Stimulated activated CD4-positive, alpha-beta T cell treated with anti-CD3 and anti-CD28 coated beads, Interleukin-2, amount 100 ng/mL, for 4 hours (primary cell): ENCODE measurements around the gene LRRC37B.
"Not testable (repeated sequence)": the region's sequence is repeated elsewhere in the genome, so short reads cannot be mapped to it uniquely, and the experiment has no call there.

Source experiments
- DNase-seq: peaks from one replicate; pipeline ENCODE4 v3.0.0-alpha.2; 2020; ENCODE audit warnings: low read depth

The LRRC37B gene

GRCh38 chr17:32041306-32041875 lies 34.2 kb downstream of the LRRC37B start:
- DNase-seq: not testable (repeated sequence)

DNA sequence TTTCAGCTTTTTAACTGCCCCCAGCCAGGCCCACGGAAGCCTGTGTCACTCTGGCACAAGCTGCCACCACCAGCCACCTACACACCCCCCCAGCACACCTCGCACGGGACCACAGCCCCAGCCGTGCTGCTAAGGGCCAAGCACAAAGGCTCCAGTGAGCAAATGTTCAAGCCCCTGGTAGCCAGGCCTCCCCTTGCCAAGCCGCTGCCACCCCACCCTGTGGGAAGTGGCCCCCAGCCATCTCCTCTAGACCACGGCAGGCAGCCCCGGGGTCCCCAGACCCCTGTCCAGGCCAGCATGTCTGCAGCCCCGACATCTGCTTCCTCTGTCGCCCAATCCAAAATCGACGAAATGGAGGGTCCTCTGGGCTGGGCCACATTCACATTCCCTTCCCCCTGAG lies 35.1 kb downstream of the LRRC37B start:
- DNase-seq: not testable (repeated sequence)

DNA sequence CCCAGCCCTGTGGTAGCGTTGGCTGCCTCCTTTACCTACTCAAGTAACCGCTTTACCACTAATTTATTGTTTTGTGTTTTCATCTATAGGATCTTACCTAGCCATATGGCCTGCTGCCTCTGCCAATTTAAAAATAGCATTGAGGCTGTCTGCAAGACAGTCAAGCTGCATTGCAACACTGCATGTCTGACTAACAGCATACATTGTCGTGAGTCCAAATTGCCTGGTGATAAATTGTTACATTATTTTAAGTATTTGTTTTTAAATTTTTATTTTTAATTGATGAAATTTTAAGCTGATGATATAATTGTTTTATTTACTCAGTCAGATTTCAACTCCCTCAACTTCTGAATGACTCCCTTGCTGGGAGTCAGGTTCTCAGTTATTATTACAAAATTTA lies 38.4 kb downstream of the LRRC37B start:
- DNase-seq: not testable (repeated sequence)

- DNase-seq: not testable (repeated sequence)
These were observed 40.5 kb downstream of the LRRC37B start for GRCh38 chr17:32047663-32048062.

DNA sequence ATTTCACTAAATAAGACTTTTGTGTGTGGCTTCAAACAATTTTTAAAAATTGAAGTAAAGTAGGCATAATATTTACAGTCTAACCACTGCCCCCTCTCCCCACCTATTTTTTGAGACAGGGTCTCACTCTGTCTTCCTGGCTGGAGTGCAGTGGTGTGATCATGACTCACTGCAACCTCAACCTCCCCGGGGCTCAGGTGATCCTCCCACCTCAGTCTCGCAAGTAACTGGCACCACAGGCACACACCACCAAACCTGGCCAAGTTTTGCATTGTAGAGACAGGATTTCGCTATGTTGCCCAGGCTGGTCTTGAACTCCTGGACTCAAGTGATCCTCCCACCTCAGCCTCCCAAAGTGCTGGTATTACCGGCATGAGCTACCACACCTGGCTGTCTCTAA lies 47.8 kb downstream of the LRRC37B start:
- DNase-seq: not testable (repeated sequence)

DNA sequence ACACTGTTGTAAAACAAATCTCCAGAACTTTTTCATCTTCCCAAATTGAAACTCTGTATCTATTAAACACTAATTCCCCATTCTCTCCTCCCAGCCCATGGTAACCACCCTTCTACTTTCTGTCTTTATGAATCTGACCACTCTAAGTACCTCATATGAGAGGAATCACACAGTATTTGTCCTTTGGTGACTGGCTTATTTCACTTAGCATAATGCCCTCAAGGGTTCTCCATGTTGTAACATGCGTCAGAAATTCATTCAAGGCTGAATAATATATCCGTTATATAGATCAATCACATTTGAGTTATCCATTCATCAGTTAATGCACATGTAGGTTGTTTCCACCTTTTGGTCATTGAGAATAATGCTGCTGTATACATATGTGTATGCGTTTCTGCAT lies 48.2 kb downstream of the LRRC37B start:
- not testable (repeated sequence) for DNase-seq

- not testable (repeated sequence) for DNase-seq
These were observed 49.3 kb downstream of the LRRC37B start for GRCh38 chr17:32056500-32056899.

DNA sequence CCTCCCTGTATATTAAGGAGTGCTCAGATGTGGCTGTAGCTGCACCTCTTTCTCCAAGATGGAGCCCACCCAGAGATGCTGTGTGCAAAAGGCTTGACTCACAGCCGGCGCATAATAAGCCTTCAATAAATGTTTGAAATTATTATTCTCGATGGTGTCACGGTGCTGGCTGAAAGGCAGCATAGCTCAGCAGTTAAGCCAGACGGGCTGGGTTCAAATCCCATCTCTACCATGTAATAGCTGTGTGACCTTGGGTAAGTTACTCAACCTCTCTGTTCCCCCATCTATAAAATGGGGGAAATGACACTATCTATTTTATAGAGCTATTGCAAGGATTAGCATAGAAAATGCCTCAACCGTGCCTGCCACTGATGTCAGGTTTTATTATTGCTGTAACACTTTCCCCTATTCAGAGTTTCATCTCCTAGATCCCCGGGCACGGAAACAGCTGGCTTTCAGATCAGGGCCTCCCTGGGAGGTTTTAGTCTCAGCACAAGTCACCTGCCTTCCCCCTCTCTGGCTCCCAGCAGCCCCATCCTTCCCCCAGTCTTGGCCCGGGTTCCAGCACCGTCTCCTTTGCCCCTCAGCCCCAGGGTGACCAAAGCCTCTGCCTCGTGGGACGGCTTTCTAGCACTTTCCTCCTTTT lies 50.4 kb downstream of the LRRC37B start:
- DNase-seq: not testable (repeated sequence)

DNA sequence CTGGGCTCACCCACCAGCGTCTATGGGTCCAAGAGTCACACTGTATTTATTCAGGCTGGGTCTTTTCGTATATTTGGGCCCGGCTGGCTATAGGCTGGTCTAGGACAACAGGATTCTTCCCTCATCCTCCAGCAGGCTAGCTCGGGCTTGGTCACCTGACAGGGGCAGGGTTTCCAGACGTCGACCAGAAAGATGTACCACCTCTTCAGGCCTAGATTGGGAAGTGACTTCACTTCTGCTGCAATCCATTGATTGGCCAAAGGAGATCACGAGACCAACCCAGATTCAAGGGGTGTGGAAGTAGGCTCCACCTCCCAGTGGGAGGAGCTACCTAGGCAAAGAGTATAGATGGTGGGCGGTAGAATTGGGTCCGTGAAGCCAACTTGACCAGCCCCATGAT lies 53.5 kb downstream of the LRRC37B start:
- not testable (repeated sequence) for DNase-seq

GRCh38 chr17:32061840-32062239 lies 54.7 kb downstream of the LRRC37B start:
- DNase-seq: not testable (repeated sequence)

DNA sequence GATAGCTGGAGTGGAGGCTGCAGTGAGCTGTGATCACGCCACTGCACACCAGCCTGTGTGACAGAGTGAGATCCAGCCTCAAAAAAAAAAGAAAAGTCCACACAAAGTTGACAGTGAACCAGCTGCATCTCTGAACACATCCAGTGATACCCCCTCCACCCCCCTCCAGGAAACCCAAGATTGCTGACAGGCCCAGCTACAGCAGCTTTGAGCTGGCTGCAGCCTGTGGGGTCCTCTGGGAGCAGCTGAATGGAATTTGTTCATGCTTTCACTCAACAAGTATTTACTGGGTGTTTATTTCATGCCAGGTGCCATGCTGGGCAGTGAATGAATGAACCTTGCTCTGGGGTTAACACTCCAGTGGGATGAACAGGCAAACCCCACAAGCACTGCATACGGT lies 56.9 kb downstream of the LRRC37B start:
- DNase-seq: not testable (repeated sequence)

- not testable (repeated sequence) for DNase-seq
These were observed 59.0 kb downstream of the LRRC37B start for GRCh38 chr17:32066123-32066680.

DNA sequence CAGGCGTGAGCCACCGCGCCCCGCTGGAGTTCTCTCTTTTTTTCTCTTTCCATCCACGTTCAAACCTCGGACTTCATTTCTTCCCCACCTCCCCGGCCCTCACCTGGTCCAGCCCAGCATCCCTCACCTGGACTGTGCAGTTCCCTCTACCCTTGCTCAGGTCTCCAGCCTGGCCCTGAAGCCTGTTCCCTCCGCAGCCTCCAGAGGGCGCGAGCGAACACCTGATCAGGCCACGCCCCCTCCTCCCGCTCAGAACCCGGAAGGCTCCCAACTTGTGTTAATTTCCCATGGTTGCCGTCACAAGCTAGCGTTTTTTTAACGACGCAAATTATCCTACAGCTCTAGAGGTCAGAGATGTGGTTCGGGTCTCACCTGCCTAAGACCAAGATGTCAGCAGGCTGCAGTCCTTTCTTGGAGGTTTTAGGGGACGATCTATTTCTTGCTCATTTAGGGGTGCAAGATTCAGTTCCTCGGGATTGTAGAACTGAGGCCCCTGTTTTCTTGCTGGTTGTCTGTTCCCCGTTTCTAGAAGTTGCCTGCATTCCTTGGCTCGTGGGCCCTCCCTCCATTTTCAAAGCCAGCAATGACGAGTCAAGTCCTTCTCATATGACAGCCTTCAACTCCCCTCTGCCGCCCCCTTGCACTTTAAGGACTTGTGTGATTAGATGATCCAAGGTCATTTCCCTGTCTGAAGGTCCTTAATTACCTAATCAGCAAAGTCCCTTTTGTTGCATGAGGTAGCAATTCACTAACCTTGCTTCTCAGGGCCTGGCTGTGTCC lies 59.9 kb downstream of the LRRC37B start:
- DNase-seq: peak; percentile 17

GRCh38 chr17:32069067-32069466 lies 61.9 kb downstream of the LRRC37B start:
- not testable (repeated sequence) for DNase-seq

DNA sequence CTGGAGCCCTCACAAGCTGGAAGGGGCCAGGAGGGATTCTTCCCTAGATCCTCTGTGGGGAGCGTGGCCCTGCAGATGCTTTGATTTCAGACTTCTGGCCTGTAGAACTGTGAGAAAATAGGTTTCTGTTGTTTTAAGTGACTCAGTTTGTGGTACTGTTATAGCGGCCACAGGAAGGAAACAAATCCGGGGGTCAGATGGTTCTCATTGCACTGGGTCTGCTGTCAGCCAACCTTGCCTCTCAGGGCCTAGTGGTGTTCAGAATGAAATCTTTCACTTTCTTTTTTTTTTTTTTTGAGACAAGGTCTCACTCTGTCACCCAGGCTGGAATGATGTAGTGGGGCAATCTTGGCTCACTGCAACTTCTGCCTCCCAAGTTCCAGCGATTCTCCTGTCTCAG lies 64.8 kb downstream of the LRRC37B start:
- not testable (repeated sequence) for DNase-seq

GRCh38 chr17:32073131-32073530 lies 65.9 kb downstream of the LRRC37B start:
- not testable (repeated sequence) for DNase-seq

DNA sequence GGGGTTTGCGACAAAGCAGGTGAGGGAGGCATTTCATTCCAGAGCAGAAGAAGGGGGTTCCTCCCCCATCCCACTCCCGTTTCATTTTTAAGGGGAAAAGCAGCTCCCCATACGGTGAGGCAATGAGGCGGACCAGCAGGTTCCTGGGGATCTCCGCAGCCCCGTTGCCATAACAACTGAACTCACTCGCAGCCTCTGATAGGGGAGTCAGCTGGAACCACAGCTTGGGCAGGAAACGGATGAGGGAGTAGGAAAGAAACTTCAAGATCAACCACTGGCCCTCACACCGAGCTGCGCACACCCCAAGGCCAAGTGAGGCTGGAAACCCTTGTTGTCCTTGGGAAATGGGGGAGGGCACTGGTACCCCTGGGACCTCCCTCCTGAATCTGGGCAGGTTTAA lies 72.6 kb downstream of the LRRC37B start:
- DNase-seq: peak; percentile 32

DNA sequence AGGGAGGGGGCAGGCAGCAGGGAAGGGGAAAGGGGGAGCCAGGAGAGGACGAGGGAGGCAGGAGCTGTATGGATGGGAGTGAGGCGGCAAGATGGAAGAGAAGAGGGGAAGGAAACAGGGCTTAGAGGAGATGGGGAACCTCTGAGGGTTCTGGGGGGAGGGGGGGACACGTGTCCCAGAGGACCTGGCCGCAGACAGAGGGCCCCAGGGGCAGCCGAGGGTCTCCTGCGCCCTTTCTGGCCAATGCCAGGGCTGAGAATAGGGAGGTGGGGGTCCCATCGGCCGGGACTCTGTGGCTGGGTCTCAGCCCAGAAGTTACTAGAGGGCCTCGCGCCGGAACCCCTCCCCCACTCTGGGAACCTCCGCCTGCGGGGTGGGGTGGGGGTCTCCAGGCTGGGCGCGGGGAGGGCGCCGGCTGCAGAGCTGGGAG lies 76.4 kb downstream of the LRRC37B start:
- not testable (repeated sequence) for DNase-seq

DNA sequence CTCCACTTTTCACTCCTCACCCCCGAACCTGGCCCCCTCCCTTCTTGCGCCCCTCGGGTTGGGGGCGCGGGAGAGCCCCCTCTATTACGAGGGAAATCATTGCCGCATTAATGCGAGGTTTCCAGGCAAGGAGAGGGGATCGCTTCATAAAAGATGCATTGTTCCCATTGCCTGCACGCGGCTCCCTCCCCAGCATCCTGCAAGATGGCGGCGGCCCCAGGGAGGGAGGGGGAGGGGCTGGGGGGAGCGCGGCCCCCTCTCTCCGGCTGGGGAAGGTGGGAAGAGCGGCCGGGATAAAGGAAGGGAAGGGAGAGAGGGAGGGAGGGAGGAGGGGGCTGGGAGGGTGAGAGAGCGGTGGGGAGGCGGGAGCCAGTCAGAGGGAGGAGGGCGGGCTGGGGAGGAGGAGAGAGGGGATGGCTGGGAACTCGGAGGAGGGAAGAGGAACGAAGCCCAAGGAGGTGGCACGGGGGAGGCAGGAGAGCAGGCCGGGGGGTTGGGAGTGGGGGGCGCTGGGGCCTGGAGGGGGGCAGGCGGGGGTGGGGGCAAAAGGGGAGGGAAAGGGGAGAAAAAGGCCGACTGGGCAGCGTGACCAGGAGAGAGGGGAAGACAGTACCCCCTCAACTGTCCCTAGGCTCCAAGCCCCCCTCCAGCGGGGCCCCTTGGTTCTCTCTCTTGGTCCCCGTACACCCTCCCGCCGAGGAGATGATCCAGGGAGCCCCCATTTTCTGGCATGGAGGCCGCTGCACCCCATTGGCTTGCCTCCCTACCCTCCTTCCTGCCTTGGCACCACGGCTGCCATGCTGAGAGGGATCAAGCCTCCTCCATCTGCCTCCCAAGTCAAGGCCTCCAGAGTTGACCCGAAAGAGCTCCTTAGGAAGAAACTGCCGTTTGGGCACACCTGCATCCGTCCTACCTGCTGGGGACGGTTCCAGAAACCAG lies 77.1 kb downstream of the LRRC37B start:
- not testable (repeated sequence) for DNase-seq

DNA sequence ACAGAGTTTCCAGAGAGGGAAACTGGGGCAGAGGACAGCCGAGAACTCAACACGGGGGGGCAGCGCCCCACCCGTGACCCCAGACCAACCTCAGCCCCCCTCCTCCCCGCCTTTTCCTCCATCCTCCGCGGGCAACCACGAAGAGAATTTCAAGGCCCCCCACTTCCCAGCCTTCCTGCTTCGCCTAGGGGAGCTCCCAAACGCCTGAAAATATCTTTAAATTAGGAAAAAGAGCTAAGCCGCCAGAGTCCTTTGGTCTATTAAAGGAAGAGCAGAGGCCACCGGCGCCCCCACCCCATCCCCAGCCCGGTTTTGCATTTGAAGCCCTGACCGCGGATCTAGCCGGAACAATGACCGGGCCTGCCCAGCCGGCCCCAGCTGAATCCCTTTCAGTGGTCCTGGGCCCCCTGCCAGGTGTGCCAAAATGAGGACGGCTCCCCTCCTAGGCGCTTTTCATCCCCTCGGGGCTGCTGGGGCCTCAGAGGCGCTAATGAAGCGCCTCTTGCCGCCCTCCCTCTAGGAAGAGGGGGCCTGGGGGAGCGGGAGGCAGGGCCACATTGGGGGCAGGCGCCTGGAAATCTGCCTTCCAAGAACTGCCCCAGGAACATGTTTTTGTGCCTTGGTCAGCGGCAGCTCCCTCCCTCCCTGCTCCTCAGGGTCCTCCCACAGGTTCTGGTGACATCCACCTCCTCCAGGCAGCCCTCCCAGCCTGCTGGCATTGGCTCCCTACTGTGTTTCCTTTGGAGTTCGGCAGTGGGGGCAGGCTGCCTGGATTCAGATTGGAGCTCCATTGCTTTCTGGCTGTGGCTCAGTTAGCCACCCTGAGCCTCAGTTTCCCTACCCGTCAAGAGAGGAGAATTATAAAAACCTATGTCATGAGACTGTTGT lies 78.0 kb downstream of the LRRC37B start:
- DNase-seq: not testable (repeated sequence)
